Heart right ventricle (tissue), 16 donors: ENCODE results near the gene C16orf89. TPM values are rescaled to one million over a fixed set of nuclear protein-coding genes. Genes with fewer than 3 reads are reported as not detected.

Experiments used
- ATAC-seq, 8 donors: fragments of 200-7000 bp; cut with Tn5 transposase; one replicate each; pipeline ENCODE4 v1.9.1; 2020; ENCODE audit warnings: mild to moderate bottlenecking in 8 of 8, moderate library complexity in 8 of 8, moderate number of reproducible peaks in 1 of 8
- DNase-seq, 2 donors: peaks; one replicate each; pipeline ENCODE4 v3.0.0-alpha.2; 2020
- H3K27ac ChIP-seq, 10 donors: fragments of 200-600 bp; sonication (generic) in 2 of 10; one replicate each; pipeline versions ENCODE4 v1.5.0 to v1.8.0; 2020 to 2022; ENCODE audit warnings: mild to moderate bottlenecking in 3 of 10
- H3K27me3 ChIP-seq, 7 donors: fragments of 200-600 bp; one replicate each; pipeline ENCODE4 v1.8.0; 2021 to 2022; ENCODE audit warnings: mild to moderate bottlenecking in 2 of 7
- H3K36me3 ChIP-seq, 9 donors: fragments of 200-600 bp; sonication (generic) in 1 of 9; one replicate each; pipeline versions ENCODE4 v1.5.0 to v1.8.0; 2020 to 2022; ENCODE audit warnings: mild to moderate bottlenecking in 2 of 9
- H3K4me1 ChIP-seq, 9 donors: fragments of 200-600 bp; sonication (generic) in 1 of 9; one replicate each; pipeline versions ENCODE4 v1.5.0 to v1.8.0; 2020 to 2022; ENCODE audit warnings: mild to moderate bottlenecking in 4 of 9
- H3K4me3 ChIP-seq, 10 donors: fragments of 200-600 bp; sonication (generic) in 2 of 10; one replicate each; pipeline versions ENCODE4 v1.5.0 to v1.8.0; 2020 to 2022; ENCODE audit warnings: mild to moderate bottlenecking in 7 of 10, moderate library complexity in 2 of 10
- H3K9me3 ChIP-seq, 11 donors: fragments of 200-600 bp in 10 of 11; sonication (generic) in 2 of 11; one replicate each; pipeline versions ENCODE4 v1.5.0 to v1.8.0; 2013 to 2022; ENCODE audit warnings: mild to moderate bottlenecking in 2 of 11, control low read depth in 1 of 11, moderate library complexity in 1 of 11
- WGBS, 2 donors: extraction: QIAGEN DNeasy Blood & Tissue Kit; methylation state at CpG; one replicate each; pipeline ENCODE4 v1.1.7; 2013; ENCODE audit warnings: inconsistent platforms in 1 of 2; 5-methylcytosine and 5-hydroxymethylcytosine counted together
- intact Hi-C, 10 donors: fragments of 100-400 bp; cut with DNase I; formaldehyde crosslinking; loops; one replicate each; pipeline versions ENCODE4 v1.11.1 to v1.14.2; 2022
- polyA plus RNA-seq, 2 donors: library from polyadenylated mRNA; stranded (reverse); fragments of 200-250 nt; gene quantifications; one replicate each; pipeline ENCODE4 v1.2.3, GENCODE V29; 2013
- total RNA-seq, 10 donors: library from RNA; stranded (reverse); fragmentation: NEBNext Ultra II Directional in 3 of 10; extraction: Animal tissue kit (Norgen Biotek cat#: 25700) in 3 of 10; gene quantifications; one replicate each; pipeline versions ENCODE4 v1.2.1 to v1.2.4, GENCODE V29; 2021 to 2023
- TF ChIP-seq, protein P1 (sequence below), 9 donors: fragments of 200-600 bp; sonication (generic) in 2 of 9; IDR thresholded peaks; one replicate each; pipeline versions ENCODE4 v1.5.0 to v1.8.0; 2021 to 2022; ENCODE audit warnings: antibody characterized with exemption in 9 of 9, mild to moderate bottlenecking in 5 of 9, moderate library complexity in 1 of 9
- donor health status: Arrhythmogenic right ventricular cardiomyopathy.
- donor health status: ischemic (EF 13 %, LVEDD 7.1; RV severe dilation, severe dysfunction).
- donor health status: healthy with polysubstance abuse.
- donor health status: DM: no; HTN: yes; CAD: no.
- donor health status: DM: no; HTN: no; CAD: no.
- donor health status: ischemic (EF 25% LVEDD 6.9; RV normal size, moderate dysfunction).
- donor health status: ischemic (EF 25% LVEDD 5.7; RV mildly dilated, moderate dysfunction).
- donor health status: healthy.
- donor health status: DM: yes; HTN: yes; CAD: no.
- donor health status: Ischemic cardiomyopathy.
- donor health status: ischemic (EF 35%, LVEDD 5.7; RV mildly dilated, moderate dysfunction).
- donor health status: nonischemic (EF 11% LVEDD 7.7; RV severe dilation, severe dysfunction).
- donor health status: DM: yes; HTN: yes; CAD: no.
- donor health status: PGD.
- donor health status: ischemic (EF 29% LVEDD 5.4; RV normal size, mild dysfunction).
- donor health status: nonischemic (EF 23%, LVEDD 6.1; RV moderate dilation, normal function).

C16orf89 gene
- total and polyA plus RNA-seq, 12 donors = 0.28 to 44.9 (median 5.0) TPM

DNA sequence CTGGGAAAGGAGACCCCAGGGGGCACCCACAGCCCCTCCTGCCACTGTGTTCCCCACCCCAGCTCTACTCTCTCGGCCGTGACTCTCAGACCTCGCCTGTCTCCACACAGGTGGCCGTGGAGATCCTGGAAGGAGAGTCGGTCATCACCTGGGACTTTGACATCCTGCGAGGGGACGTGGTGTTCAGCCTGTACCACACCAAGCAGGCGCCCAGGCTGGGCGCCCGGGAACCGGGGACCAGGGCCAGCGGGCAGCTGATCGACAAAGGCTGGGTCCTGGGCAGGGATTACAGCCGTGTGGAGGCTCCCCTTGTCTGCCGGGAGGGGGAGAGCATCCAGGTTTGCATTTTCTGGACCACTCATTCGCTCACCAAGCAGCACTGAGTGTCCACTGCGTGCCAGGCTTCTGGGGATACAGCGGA is 57.4 kb downstream of the C16orf89 start:
- TF ChIP-seq, protein P1, sequence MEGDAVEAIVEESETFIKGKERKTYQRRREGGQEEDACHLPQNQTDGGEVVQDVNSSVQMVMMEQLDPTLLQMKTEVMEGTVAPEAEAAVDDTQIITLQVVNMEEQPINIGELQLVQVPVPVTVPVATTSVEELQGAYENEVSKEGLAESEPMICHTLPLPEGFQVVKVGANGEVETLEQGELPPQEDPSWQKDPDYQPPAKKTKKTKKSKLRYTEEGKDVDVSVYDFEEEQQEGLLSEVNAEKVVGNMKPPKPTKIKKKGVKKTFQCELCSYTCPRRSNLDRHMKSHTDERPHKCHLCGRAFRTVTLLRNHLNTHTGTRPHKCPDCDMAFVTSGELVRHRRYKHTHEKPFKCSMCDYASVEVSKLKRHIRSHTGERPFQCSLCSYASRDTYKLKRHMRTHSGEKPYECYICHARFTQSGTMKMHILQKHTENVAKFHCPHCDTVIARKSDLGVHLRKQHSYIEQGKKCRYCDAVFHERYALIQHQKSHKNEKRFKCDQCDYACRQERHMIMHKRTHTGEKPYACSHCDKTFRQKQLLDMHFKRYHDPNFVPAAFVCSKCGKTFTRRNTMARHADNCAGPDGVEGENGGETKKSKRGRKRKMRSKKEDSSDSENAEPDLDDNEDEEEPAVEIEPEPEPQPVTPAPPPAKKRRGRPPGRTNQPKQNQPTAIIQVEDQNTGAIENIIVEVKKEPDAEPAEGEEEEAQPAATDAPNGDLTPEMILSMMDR (IDR thresholded peaks at IDR 0.05) = no peak

DNA sequence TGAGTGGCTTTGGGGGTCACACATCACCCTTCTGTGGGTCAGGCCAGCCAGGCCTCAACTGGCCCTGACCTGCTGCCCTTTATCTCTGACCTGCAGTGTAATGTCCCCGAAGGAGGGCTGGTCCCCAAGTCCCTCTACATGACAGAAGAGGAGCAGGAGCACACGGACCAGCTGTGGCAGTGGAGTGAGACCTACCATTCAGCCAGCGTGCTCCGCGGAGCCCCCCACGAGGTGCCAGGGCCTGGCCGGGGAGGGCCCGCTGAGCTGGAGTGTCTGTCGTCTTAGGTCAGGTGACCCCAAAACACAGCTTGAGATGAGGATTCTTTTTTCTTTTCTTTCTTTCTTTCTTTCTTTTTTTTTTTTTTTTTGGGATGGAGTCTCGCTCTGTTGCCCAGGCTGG is 58.5 kb downstream of the C16orf89 start:
- Histone ChIP-seq H3K9me3 (no peaks in the 10 kb centered on the region), H3K4me3 (no peak overlapping the region), H3K27ac (no peak overlapping the region), H3K36me3 (peaks cover 0 to 8% (median 0%) of the 10 kb centered on the region in 9 donors), H3K27me3 (peaks cover 0 to 7% (median 0%) of the 10 kb centered on the region in 7 donors), H3K4me1 (peaks cover 0 to 22% (median 4%) of the 10 kb centered on the region in 9 donors)
- intact Hi-C loops = no loop called here
- ATAC-seq (no peak), DNase-seq (no peak)
- WGBS, 2 donors = 89 to 90% methylated on average over 10 of the region's 10 CpGs
- TF ChIP-seq, protein P1 (IDR thresholded peaks at IDR 0.05) = no peak

More for the DNA sequence above, 57.4 kb downstream of the C16orf89 start:
- 85 to 87% methylated on average over 18 of the region's 18 CpGs for WGBS, 2 donors
- Histone ChIP-seq H3K4me3 (no peak overlapping the region), H3K9me3 (no peaks in the 10 kb centered on the region), H3K27me3 (peaks cover 0 to 7% (median 0%) of the 10 kb centered on the region in 7 donors), H3K27ac (no peak overlapping the region), H3K4me1 (peaks cover 0 to 12% (median 0%) of the 10 kb centered on the region in 9 donors), H3K36me3 (peaks cover 0 to 8% (median 0%) of the 10 kb centered on the region in 9 donors)
- ATAC-seq (no peak), DNase-seq (no peak)
- intact Hi-C loops = no loop called here

- 67 to 73% methylated on average over 22 of the region's 22 CpGs for WGBS, 2 donors
- ATAC-seq = no peak
- H3K27ac ChIP-seq = peak overlapping the region in 1 of 10 donors; percentile 29
- H3K4me3 ChIP-seq = no peak overlapping the region
- H3K9me3 ChIP-seq = no peaks in the 10 kb centered on the region
- H3K27me3 ChIP-seq = peaks cover 0 to 7% (median 0%) of the 10 kb centered on the region in 7 donors
- H3K4me1 ChIP-seq = peaks cover 0 to 23% (median 4%) of the 10 kb centered on the region in 9 donors
- intact Hi-C loops = no loop called here
- H3K36me3 ChIP-seq = peaks cover 0 to 8% (median 0%) of the 10 kb centered on the region in 9 donors
- TF ChIP-seq, protein P1 (IDR thresholded peaks at IDR 0.05) = no peak
- no peak for DNase-seq
Measured at GRCh38 chr16:5006348-5007193, 59.2 kb downstream of the C16orf89 start.

- Histone ChIP-seq H3K4me3 (no peak overlapping the region), H3K9me3 (no peaks in the 10 kb centered on the region), H3K36me3 (peaks cover 0 to 8% (median 0%) of the 10 kb centered on the region in 9 donors), H3K27me3 (peaks cover 0 to 7% (median 0%) of the 10 kb centered on the region in 7 donors), H3K27ac (peak overlapping the region in 1 of 10 donors; percentile 29), H3K4me1 (peaks cover 0 to 23% (median 4%) of the 10 kb centered on the region in 9 donors)
- WGBS, 2 donors = 70 to 75% methylated on average over 4 of the region's 4 CpGs
- DNase-seq (no peak), ATAC-seq (no peak)
- intact Hi-C loops = no loop called here
- TF ChIP-seq, protein P1 (IDR thresholded peaks at IDR 0.05) = no peak
Measured at GRCh38 chr16:5005916-5006315, 59.8 kb downstream of the C16orf89 start.
